Measurements from ENCODE around the gene WDR44. TPM values are rescaled to one million over a fixed set of nuclear protein-coding genes. Genes with fewer than 3 reads are reported as not detected.
"Not testable (repeated sequence)": the region's sequence is repeated elsewhere in the genome, so short reads cannot be mapped to it uniquely, and the experiment has no call there.

Gene WDR44
- total and polyA plus RNA-seq, 2 of the 4 experiments (the other 2 are of a cell fraction), result 10.0 to 11.8 TPM

DNA sequence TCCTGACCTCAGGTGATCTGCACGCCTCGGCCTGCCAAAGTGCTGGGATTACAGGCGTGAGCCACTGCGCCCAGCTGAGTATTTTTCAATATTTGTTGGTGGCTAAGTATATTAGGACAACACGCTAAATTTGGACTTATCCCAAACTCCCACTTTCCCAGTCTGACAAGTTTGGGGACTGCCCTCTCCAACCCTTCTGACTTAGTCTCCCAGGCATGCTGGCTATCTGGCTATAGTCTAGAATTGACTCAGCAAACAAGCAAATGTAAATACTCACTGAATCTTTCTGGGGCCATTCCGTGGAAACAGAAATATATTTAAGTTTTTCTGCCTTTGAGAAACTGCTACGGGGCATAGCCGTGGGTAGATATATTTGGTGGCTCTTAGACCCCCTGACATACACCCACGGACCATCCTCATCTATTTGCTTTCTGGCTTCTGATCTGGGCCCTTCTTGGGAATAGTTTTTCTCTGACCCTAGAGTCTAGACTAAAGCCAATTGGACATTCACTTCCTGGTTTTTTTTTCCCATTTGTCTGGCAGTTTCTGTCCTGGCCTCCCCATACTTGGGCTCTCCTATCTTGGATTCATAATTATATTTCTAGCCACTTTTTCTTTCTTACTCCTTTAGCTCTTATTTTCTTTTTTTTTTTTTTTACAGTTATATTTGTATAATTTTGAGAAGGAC lies 138.5 kb downstream of the WDR44 start (continued):
- TF ChIP-seq MAZ (IDR thresholded peaks at IDR 0.05; ENCODE audit: borderline replicate concordance, low read depth, low read length), result no peak

GRCh38 chrX:118486693-118487092 lies 140.8 kb downstream of the WDR44 start:
- H2AK5ac ChIP-seq (ENCODE audit: low read depth, low read length); H2BK20ac ChIP-seq (ENCODE audit: low read depth, low read length); H3K4me1 ChIP-seq (ENCODE audit: control insufficient read depth, insufficient read depth, low read length); H4K5ac ChIP-seq (ENCODE audit: low read depth, low read length); H3K27ac ChIP-seq (ENCODE audit: insufficient read depth, low read length); ATAC-seq (ENCODE audit: low read depth); POLR2A ChIA-PET (ENCODE audit: unreplicated experiment); intact Hi-C loops (cut with micrococcal nuclease); H2AFZ ChIP-seq (replicated peaks; ENCODE audit: low read length, poor library complexity); in situ Hi-C loops (cut with MboI; ENCODE audit: low sequenced_read_pairs); BruUV-seq (replicated peaks); H3K4me2 ChIP-seq (ENCODE audit: low read depth, low read length); H4K8ac ChIP-seq (ENCODE audit: low read depth in 2 of 2, low read length in 2 of 2); H3K4me3 ChIP-seq (ENCODE audit: insufficient read depth, low read depth, low read length); H4K91ac ChIP-seq (ENCODE audit: insufficient read depth, low read depth, low read length); H3K9ac ChIP-seq (ENCODE audit: low read depth, low read length); H3K9me3 ChIP-seq (ENCODE audit: control insufficient read depth, insufficient read depth, low read length); H2BK15ac ChIP-seq (ENCODE audit: low read depth, low read length); H3K56ac ChIP-seq (ENCODE audit: extremely low read depth, insufficient read depth, low read length); H4K20me1 ChIP-seq (ENCODE audit: insufficient read depth, low read length); H2BK120ac ChIP-seq (ENCODE audit: low read depth, low read length); DNase-seq; H3K36me3 ChIP-seq (ENCODE audit: control insufficient read depth, insufficient read depth, low read length); dilution Hi-C loops (cut with HindIII; ENCODE audit: low sequenced_read_pairs, unreplicated experiment); H3K27me3 ChIP-seq (ENCODE audit: control insufficient read depth, insufficient read depth, low read length); H3K79me1 ChIP-seq (ENCODE audit: low read depth in 1 of 2, low read length in 2 of 2); H2BK5ac ChIP-seq (ENCODE audit: low read depth, low read length, poor library complexity, severe bottlenecking); H3K9me1 ChIP-seq (ENCODE audit: insufficient read depth, low read length); H3K18ac ChIP-seq (ENCODE audit: low read depth, low read length); H3K4ac ChIP-seq (ENCODE audit: low read depth, low read length); H3K14ac ChIP-seq (replicated peaks; ENCODE audit: low read depth, low read length); CTCF ChIA-PET; H2AK9ac ChIP-seq (replicated peaks; ENCODE audit: low read depth, low read length, poor library complexity); H3K23ac ChIP-seq (ENCODE audit: low read depth, low read length): not testable (repeated sequence)
- WGBS, 2 experiments (ENCODE audit: extremely low coverage in 2 of 2, insufficient read length in 1 of 2), result no CpG with 5 or more reads among the region's 1 CpG

Data from IMR-90 (cell line).